COLO668 (cell line): ENCODE results near the gene SRGAP2C.
"Not testable (repeated sequence)": the region's sequence is repeated elsewhere in the genome, so short reads cannot be mapped to it uniquely, and the experiment has no call there.

Source experiments
- DNase-seq: peaks from one replicate; lab custom pipeline; 2025; ENCODE audit not compliant: unreplicated experiment; lab: John Stamatoyannopoulos, UW

Gene SRGAP2C

DNA sequence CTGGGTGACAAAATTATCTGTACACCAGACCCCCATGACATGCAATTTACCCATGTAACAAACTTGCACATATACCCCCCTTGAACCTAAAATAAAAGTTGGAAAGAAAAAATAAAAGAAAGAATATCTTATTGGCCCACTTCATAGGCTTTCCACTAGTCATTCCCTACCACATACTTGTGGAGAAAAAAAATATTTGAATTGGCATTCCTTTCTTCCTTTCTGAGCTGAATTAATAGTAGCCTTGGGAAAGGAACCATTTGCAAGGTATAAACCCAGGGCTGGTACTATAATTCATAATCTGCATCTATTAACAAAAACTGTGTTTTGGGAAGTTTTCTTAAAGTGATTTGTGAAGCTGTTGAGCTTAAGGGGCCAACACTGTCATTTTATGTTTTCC lies 140.0 kb downstream of the SRGAP2C start:
- DNase-seq: not testable (repeated sequence)

DNA sequence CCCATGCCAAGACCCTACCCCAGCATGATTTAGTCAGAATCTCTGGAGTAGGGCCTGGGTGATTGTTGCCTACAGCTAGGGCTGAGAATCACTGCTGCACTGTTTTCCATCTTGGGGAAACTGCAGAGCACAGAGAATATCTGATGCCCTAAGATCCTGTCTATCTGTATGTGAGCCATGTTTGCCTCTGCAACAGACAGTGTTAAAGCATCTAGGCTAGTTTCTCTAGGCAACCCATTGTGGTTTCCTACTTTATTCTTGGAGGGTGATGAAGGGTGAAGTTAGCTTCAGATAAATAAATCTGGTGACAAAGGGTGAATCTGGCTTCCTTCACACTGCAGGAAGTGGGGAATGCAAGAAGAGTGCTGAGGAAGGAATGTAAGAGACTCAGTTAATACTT lies 147.4 kb downstream of the SRGAP2C start:
- not testable (repeated sequence) for DNase-seq

GRCh38 chr1:121332599-121333562 lies 148.1 kb downstream of the SRGAP2C start:
- DNase-seq: not testable (repeated sequence)

- DNase-seq: not testable (repeated sequence)
Observed at GRCh38 chr1:121337958-121338357, 153.2 kb downstream of the SRGAP2C start.

DNA sequence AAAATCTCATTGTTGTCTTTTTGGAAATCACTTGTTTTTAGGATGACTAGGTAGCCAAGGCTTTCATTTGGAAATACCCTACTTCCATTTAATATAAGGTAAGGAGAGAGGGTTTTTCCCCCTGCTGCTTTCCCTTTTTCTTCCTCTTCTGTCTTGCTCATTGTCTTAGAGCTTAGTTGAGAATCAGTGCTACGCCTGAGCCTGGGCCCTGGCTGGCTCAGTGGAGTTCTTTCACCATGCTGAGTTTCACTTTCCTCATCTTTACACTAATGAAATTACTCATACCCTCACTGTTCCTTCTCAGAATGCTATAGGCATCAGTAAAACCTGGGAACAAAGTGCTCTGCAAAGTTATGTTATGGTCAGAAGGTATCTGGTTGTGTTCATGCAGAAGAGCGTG lies 154.8 kb downstream of the SRGAP2C start:
- DNase-seq: not testable (repeated sequence)

- not testable (repeated sequence) for DNase-seq
Observed at GRCh38 chr1:121343311-121343906, 158.6 kb downstream of the SRGAP2C start.

DNA sequence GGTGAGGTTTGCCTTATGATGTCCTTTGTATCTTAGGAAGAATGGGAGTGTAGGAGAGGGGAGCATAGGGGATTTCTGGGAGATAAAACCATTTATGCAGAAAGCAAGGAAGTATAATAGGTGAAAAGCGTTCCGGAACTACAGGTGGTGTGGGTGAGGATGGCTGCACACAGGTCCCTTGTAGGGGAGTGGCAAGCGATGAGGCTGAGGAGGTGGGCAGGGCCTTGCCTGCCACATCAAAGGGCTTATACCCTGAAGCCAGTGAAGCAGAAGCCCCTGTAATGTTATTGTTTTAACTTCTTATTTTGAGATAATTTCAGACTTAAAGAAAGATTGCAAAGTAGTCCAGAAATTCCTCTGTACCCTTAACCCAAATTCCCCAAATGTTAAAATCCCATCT lies 159.6 kb downstream of the SRGAP2C start:
- not testable (repeated sequence) for DNase-seq

DNA sequence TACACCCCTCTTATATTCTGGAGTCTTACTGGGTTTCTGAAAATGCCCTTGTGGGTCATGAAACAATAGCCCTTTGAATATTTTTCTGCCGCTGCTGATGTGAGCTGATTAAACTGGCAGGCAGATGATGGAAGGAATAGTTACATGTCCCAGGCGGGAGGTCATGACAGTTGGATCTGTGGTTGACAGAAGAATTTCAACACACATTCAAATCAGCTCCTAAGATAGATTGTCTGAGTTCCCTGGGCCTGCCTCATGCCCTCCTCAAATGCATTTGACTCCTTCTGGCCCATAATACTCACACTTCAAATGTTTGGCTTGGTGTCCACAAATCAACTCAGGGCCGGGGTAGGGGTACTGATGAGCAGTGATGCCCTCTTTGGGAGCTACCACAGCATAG lies 161.9 kb downstream of the SRGAP2C start:
- not testable (repeated sequence) for DNase-seq

- DNase-seq: not testable (repeated sequence)
Observed at GRCh38 chr1:121347476-121347875, 162.7 kb downstream of the SRGAP2C start.

- not testable (repeated sequence) for DNase-seq
Observed at GRCh38 chr1:121348115-121348514, 163.3 kb downstream of the SRGAP2C start.

DNA sequence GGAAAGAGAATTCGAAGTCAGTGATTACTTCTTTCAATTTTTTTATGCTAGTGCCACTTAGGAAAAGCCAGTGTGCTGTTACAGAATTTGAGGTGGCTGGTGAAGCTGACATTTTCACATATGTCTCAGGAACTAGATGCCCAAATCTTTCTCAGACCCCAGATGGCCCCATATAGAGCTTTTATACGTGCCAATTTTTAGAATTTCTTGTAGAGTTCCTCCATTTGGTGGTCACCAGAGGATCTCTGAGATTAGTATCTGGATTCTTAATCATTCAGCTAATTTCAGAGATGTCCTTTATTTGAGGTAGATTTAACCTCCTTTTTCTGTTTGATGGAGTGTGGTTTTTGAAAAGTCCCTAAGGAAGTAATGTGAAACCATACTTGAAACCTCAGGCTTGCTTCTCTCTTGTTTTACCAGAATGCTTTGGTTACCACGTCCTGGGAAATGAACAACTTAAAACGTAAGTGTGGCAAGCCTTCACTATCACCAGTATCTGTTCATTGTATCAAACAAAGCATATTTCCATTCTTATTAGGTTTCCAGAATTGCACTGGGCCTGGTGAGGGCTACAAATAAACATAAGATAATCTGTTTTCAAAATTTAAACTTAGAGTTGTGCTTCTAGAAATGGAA lies 164.7 kb downstream of the SRGAP2C start:
- not testable (repeated sequence) for DNase-seq

DNA sequence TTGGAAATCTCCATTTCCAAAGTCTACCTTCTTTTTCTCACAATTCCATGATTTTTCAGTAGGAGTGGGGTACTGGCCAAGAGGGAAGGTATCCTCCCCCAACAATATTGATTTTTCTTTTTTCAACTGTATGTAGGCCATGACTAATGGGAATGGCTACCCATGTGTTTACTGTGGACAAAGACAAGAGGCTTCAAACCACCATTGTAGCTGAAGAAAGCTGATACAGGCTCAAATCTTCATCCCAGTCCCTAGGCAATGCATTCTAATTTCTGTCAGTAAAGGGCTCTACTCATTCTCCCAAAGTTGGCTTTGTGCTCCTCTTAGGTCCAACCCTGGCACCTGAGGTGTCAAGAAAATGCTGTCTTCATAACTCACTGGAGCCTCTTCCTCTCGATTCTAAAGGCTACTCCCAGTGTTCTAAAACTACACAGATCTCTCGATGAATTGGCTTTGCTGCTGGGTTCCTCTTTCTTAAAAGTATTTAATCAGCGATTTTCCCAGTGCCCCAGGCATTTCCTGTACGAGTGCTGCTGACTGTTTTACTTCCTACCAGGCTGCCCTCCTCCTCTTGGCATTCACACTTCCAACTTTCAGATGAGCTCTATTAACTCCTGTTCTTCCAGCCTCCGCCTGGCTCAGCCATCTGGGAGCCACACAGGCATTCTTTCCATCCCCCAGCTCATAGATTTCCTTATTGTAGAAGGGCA lies 171.1 kb downstream of the SRGAP2C start:
- not testable (repeated sequence) for DNase-seq

DNA sequence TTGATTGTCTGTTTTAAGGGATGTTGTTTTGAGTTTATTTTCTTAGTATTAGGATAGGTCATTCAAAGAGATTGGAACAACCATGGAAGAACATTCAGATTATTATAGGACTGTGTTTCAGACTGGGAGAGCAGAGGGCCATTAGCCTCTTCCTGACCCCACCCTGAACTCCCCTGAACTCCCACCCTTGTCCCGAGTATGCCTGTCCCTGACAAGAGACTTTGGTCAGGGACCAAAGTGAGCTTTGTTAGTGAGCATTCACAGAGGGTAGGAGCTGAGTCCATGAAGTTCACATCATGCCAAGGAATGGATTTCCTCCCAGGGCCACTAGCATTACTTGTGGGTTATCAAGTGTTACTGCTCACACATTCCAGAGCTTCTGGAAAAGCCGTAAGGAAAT lies 172.0 kb downstream of the SRGAP2C start:
- not testable (repeated sequence) for DNase-seq

GRCh38 chr1:121360531-121360930 lies 175.8 kb downstream of the SRGAP2C start:
- not testable (repeated sequence) for DNase-seq

GRCh38 chr1:121361451-121362233 lies 176.9 kb downstream of the SRGAP2C start:
- DNase-seq: not testable (repeated sequence)

GRCh38 chr1:121362234-121362883 lies 177.6 kb downstream of the SRGAP2C start:
- not testable (repeated sequence) for DNase-seq

DNA sequence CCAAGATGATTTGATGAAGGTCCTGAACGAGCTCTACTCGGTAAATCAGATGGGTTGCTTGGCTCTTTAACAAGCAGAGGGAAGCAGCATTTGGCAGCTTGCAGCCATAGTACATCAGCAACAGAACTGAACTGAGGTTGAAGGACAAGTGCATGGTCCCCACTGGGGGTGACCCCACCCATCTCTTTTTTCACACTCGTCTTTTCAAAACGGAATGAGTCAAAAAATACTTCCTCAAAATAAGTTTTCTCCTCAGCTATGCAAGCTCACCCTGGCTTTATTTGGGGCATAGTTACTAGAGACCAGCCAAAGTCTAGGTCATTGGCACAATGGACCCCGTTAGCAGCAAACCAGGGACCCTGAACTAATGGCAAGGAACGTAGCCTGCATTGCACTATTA lies 180.5 kb downstream of the SRGAP2C start:
- not testable (repeated sequence) for DNase-seq

DNA sequence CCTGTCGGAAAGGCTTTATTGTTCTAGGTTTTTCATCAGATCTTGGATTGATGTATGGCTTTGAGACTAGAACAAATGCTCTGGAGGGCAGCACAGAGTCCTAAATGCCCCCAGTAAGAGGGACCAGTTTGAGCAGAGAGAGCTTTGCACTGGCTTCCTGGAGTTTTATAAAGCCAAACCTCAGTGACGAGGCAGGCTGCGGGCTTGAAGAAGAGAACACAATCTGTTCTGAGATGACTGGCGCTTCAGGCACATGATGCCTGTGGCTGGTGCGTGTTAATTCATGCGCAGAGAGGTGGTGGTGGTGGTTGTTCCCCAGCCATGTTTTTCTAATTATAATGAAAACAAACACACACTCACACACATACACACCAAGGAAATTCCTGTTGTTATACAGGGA lies 180.9 kb downstream of the SRGAP2C start:
- not testable (repeated sequence) for DNase-seq

- DNase-seq: not testable (repeated sequence)
Observed at GRCh38 chr1:121366171-121366570, 181.4 kb downstream of the SRGAP2C start.

- not testable (repeated sequence) for DNase-seq
Observed at GRCh38 chr1:121368910-121369309, 184.1 kb downstream of the SRGAP2C start.
